ENCODE measurements around the gene DDX41.

Gene DDX41

DNA sequence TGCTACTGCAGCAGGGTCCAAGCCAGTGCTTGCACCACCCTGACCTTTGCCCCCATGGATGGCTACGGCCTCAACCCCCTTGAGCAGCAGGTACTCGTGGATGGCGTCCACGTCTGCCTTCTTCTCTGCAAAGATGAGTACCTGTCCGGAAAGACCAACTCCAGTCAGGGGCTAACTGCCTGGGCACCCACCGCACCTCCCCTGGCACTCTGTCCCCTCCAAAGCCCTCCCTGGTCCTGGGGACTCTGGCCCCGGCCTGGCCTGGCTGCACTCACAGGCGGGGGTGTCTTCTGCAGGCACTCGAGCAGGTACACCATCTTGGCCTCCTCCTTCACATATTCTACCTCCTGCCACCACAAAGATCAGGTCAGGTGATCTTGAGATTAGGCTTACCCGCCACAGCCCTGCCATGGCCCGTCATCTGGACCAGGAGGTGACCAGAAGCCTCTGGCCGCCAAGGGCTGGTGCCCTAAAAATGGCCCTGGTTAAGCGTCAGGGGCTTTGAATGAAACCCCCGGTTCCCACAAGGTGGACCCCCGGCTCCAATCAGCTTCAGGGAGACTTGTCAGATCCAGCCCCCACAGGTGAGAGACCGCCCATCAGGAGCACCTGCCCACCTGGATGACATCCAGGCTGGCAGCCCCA is 3.9 kb downstream of the DDX41 start:
- CTCF ChIA-PET, result interaction anchor here (5.3 kb wide), 1 partner anchor 13 kb away, joined by 105 read pairs; the partner anchor contains the start of gene PDLIM7
- TF ChIP-seq, protein P1, sequence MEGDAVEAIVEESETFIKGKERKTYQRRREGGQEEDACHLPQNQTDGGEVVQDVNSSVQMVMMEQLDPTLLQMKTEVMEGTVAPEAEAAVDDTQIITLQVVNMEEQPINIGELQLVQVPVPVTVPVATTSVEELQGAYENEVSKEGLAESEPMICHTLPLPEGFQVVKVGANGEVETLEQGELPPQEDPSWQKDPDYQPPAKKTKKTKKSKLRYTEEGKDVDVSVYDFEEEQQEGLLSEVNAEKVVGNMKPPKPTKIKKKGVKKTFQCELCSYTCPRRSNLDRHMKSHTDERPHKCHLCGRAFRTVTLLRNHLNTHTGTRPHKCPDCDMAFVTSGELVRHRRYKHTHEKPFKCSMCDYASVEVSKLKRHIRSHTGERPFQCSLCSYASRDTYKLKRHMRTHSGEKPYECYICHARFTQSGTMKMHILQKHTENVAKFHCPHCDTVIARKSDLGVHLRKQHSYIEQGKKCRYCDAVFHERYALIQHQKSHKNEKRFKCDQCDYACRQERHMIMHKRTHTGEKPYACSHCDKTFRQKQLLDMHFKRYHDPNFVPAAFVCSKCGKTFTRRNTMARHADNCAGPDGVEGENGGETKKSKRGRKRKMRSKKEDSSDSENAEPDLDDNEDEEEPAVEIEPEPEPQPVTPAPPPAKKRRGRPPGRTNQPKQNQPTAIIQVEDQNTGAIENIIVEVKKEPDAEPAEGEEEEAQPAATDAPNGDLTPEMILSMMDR (IDR thresholded peaks at IDR 0.05; ENCODE audit: insufficient read depth, low read length, missing control alignments), result no peak
- POLR2A ChIA-PET, result no interaction called here

DNA sequence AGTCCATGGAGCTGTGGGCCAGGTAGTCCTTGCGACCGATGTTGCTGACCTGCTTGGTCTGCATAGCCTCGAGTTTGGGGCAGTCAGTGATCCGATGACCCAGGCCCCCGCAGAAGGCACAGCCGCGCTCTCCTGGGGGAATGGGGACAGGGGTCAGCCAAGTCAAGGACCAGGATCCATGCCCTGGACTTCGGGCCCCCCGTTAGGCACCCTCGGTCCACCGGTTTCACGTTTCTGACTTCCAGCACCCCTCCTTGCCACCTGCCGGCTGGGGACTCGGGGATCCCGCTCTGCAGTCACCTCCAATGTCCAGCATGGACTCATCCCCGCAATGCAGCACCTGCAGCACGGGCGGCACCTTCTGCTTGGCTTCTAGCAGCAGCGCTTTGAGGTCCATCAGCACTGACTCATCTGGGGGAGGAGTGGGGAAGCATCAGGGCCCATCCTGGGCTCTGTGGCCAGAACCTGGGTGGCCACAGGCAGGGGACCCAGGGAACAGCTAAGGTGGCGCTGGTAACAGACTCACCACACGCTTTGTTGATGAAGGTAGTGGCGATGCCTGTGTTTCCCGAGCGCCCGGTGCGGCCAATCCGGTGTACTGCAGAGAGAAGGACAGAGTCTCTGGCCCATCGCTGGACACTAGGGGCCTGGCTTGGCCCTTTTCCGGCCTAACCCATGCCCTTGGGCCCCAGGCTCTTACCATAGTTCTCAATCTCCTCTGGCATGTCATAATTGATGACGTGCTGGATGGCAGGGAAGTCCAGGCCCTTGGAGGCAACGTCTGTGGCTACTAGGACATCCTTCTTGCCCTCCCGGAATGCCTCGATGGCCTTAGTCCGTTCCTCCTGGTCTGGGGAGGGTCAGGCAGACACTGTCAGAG is 4.7 kb downstream of the DDX41 start:
- no peak overlapping the region for H3K4me3 ChIP-seq (ENCODE audit: low read depth, low read length)
- POLR2A ChIA-PET, result interaction anchor here (0.5 kb wide), 1 partner anchor 40 kb away, joined by 3 read pairs; no protein-coding TSS in a partner anchor
- TF ChIP-seq, protein P1 (IDR thresholded peaks at IDR 0.05; ENCODE audit: insufficient read depth, low read length, missing control alignments), result no peak
- DNase-seq (ENCODE audit: low read depth, low spot score), result no peak
- CTCF ChIA-PET, result interaction anchor here (2.3 to 3.9 kb wide), 2 partner anchors 11 to 122 kb away, joined by 9 to 51 read pairs; no protein-coding TSS in a partner anchor

More for the DNA sequence above, 3.9 kb downstream of the DDX41 start:
- no peak for DNase-seq (ENCODE audit: low read depth, low spot score)
- H3K4me3 ChIP-seq (ENCODE audit: low read depth, low read length), result no peak overlapping the region

DNA sequence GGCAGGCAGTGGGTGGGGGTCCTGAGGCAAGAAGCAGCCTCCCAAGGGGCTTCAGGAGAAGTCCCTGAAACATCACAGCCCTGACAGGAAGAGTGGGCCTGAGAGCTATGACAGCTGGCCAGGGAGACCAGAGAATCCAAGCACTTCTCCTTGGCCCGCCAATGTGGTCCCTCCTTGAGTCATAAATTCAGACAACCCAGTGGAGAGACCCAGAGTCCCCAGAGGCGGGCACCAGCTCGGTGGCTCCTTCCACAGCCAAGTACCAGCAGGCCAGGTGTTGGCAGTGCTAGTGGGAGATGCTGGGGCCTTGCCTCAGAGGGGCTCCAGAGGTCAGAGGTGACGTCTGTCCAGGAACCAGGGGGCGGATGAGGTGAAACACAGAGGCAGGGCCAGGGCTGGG is 5.6 kb downstream of the DDX41 start:
- H3K4me3 ChIP-seq (ENCODE audit: low read depth, low read length), result no peak overlapping the region
- ChIA-PET POLR2A (interaction anchor here (0.5 to 0.6 kb wide), 2 partner anchors 14 to 39 kb away, joined by 3 read pairs; partner anchors contain the start of gene PDLIM7), CTCF (interaction anchor here (2.3 to 3.9 kb wide), 2 partner anchors 10 to 121 kb away, joined by 9 to 51 read pairs; no protein-coding TSS in a partner anchor)
- no peak for DNase-seq (ENCODE audit: low read depth, low spot score)
- TF ChIP-seq, protein P1 (IDR thresholded peaks at IDR 0.05; ENCODE audit: insufficient read depth, low read length, missing control alignments), result no peak

DNA sequence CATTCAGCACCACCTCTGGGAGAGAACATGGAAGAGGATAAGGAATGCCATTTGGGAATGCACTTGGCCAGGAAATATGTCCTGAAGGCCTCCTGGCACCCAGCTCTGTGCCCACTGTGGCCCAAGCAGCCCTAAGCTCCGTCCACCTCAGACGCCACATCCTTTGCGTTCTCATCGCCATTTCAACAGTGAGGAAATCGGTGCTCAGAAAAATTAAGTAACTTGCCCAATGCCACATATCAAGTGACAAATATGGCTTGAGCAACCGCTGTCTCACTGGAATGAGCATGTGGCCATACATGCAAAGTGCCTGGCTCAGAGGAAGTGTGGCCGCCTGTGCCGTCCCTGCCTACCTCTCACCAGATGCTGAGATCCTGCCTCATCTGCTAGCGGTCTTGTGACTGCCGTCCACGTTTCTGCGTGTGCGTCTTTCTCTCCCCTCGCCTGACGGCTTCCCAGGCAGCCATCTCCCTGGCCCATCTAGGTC is 6.2 kb downstream of the DDX41 start:
- TF ChIP-seq, protein P1 (IDR thresholded peaks at IDR 0.05; ENCODE audit: insufficient read depth, low read length, missing control alignments), result no peak
- ChIA-PET POLR2A (interaction anchor here (0.6 kb wide), 1 partner anchor 13 kb away, joined by 3 read pairs; the partner anchor contains the start of gene PDLIM7), CTCF (interaction anchor here (1.0 to 3.9 kb wide), 4 partner anchors 10 to 120 kb away, joined by 3 to 51 read pairs (median 7); no protein-coding TSS in a partner anchor)
- no peak for DNase-seq (ENCODE audit: low read depth, low spot score)
- no peak overlapping the region for H3K4me3 ChIP-seq (ENCODE audit: low read depth, low read length)

DNA sequence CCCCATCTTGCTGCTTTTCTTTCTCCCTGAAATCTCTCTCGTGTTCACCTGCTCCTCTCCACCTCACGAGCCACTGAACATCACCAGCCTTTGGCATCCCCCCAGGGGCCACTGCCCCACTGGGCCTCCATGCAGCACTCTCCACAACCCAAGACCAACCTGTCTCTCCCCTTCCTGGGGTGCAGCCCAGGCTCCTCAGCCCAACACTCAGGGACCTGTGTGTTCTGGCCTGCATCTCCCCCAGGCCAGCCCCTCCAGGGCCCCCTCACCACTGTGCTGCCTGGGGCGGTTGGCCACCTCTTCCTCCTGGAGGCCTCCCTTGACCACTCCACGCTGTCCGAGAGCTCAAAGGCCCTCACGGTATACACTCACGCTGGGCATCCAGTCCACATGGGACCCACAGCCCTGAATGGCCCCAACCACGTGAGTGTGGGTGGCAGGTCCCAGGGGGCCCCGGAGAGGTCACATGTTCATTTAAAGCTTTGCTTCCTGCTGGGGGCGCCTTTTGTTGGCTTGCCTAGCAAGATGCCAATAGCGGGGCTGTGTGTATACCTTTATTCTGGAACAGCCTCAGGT is 6.7 kb downstream of the DDX41 start:
- no peak overlapping the region for H3K4me3 ChIP-seq (ENCODE audit: low read depth, low read length)
- ChIA-PET CTCF (interaction anchor here (1.0 to 3.9 kb wide), 4 partner anchors 9 to 120 kb away, joined by 3 to 51 read pairs (median 7); no protein-coding TSS in a partner anchor), POLR2A (interaction anchor here (1.5 kb wide), 1 partner anchor 15 kb away, joined by 8 read pairs; no protein-coding TSS in a partner anchor)
- TF ChIP-seq, protein P1 (IDR thresholded peaks at IDR 0.05; ENCODE audit: insufficient read depth, low read length, missing control alignments), result no peak
- DNase-seq (ENCODE audit: low read depth, low spot score), result no peak

Data from AG04449 (cell line).